Muscle of leg (tissue), 11 donors: ENCODE data around the gene MIOX. TPM values are rescaled to one million over a fixed set of nuclear protein-coding genes. Genes with fewer than 3 reads are reported as not detected.
A peak's percentile ranks its signal among the peaks of the same experiment; 100 is the strongest.

Experiments
- DNase-seq: peaks from one replicate; pipeline ENCODE4 v3.0.0; 2013
- H3K27ac ChIP-seq: one replicate; pipeline ENCODE4 v1.5.1; 2013; ENCODE audit warnings: mild to moderate bottlenecking, low read length, control low read depth
- H3K27me3 ChIP-seq: one replicate; pipeline ENCODE4 v1.6.1; 2013; ENCODE audit warnings: low read length; ENCODE audit not compliant: control insufficient read depth, insufficient read depth
- H3K36me3 ChIP-seq: one replicate; pipeline ENCODE4 v1.6.1; 2013; ENCODE audit warnings: low read length; ENCODE audit not compliant: control insufficient read depth, insufficient read depth
- H3K4me1 ChIP-seq: one replicate; pipeline ENCODE4 v1.6.1; 2013; ENCODE audit warnings: low read length; ENCODE audit not compliant: control insufficient read depth, insufficient read depth
- H3K4me3 ChIP-seq: one replicate; pipeline ENCODE4 v1.5.1; 2013; ENCODE audit warnings: low read length, control low read depth
- H3K9me3 ChIP-seq: replicated peaks from 2 replicates; pipeline ENCODE4 v1.6.1; 2013; ENCODE audit warnings: low read depth, low read length; ENCODE audit not compliant: control insufficient read depth
- WGBS: methylation state at CpG from one replicate; pipeline ENCODE4 v1.1.5; 2013; ENCODE audit warnings: missing lambda C conversion rate; ENCODE audit not compliant: insufficient coverage; 5-methylcytosine and 5-hydroxymethylcytosine counted together
- polyA plus RNA-seq, 8 donors: library from polyadenylated mRNA; unstranded; fragments of 120-200 nt; gene quantifications; one replicate each; pipeline versions ENCODE4 v1.2.1 to v1.2.3, GENCODE V29; 2013; ENCODE audit warnings: inconsistent platforms in 1 of 8, low replicate concordance in 1 of 8; ENCODE audit not compliant: insufficient read length in 8 of 8, insufficient read depth in 1 of 8
- total RNA-seq: library from RNA; stranded (reverse); fragments of 120-200 nt; gene quantifications from one replicate; pipeline ENCODE4 v1.2.4, GENCODE V29; 2013

The MIOX gene
- total and polyA plus RNA-seq, 9 donors, result 0.08 to 0.12 (median 0.10) TPM; not detected in 5

- no peaks in the 10 kb centered on the region for H3K27me3 ChIP-seq
- H3K9me3 ChIP-seq, result no peaks in the 10 kb centered on the region
- H3K36me3 ChIP-seq, result peaks cover 71% of the 10 kb centered on the region
- no peak for DNase-seq
- no peak overlapping the region for H3K4me3 ChIP-seq
- peaks cover 24% of the 10 kb centered on the region for H3K4me1 ChIP-seq
- 90% methylated on average over 23 of the region's 30 CpGs for WGBS
- H3K27ac ChIP-seq, result no peak overlapping the region
Observed at GRCh38 chr22:50465066-50465930, 21.4 kb upstream of the MIOX start.

GRCh38 chr22:50467341-50467740 is 19.3 kb upstream of the MIOX start:
- no peak overlapping the region for H3K4me3 ChIP-seq
- no peak overlapping the region for H3K27ac ChIP-seq
- DNase-seq, result no peak
- H3K36me3 ChIP-seq, result peaks cover 61% of the 10 kb centered on the region
- peaks cover 42% of the 10 kb centered on the region for H3K4me1 ChIP-seq
- no peaks in the 10 kb centered on the region for H3K9me3 ChIP-seq
- H3K27me3 ChIP-seq, result no peaks in the 10 kb centered on the region
- 94% methylated on average over 16 of the region's 24 CpGs for WGBS

- Histone ChIP-seq H3K36me3 (peaks cover 56% of the 10 kb centered on the region), H3K9me3 (no peaks in the 10 kb centered on the region), H3K27me3 (no peaks in the 10 kb centered on the region), H3K27ac (no peak overlapping the region), H3K4me3 (no peak overlapping the region), H3K4me1 (peaks cover 46% of the 10 kb centered on the region)
- DNase-seq, result no peak
- 87% methylated on average over 13 of the region's 22 CpGs for WGBS
Observed at GRCh38 chr22:50467773-50468440, 18.8 kb upstream of the MIOX start.

GRCh38 chr22:50468626-50469025 is 18.0 kb upstream of the MIOX start:
- no peak overlapping the region for H3K27ac ChIP-seq
- 78% methylated on average over 5 of the region's 8 CpGs for WGBS
- peaks cover 48% of the 10 kb centered on the region for H3K36me3 ChIP-seq
- no peaks in the 10 kb centered on the region for H3K9me3 ChIP-seq
- H3K4me1 ChIP-seq, result peaks cover 54% of the 10 kb centered on the region
- DNase-seq, result no peak
- no peaks in the 10 kb centered on the region for H3K27me3 ChIP-seq
- H3K4me3 ChIP-seq, result no peak overlapping the region

GRCh38 chr22:50469377-50470305 is 17.0 kb upstream of the MIOX start:
- H3K4me3 ChIP-seq, result no peak overlapping the region
- peaks cover 58% of the 10 kb centered on the region for H3K4me1 ChIP-seq
- H3K27me3 ChIP-seq, result no peaks in the 10 kb centered on the region
- WGBS, result 50% methylated on average over 9 of the region's 25 CpGs
- H3K9me3 ChIP-seq, result no peaks in the 10 kb centered on the region
- no peak for DNase-seq
- H3K36me3 ChIP-seq, result peaks cover 38% of the 10 kb centered on the region
- peak overlapping the region; percentile 47 for H3K27ac ChIP-seq

- WGBS, result 49% methylated on average over 6 of the region's 6 CpGs
- no peak for DNase-seq
- H3K4me3 ChIP-seq, result no peak overlapping the region
- peak overlapping the region; percentile 47 for H3K27ac ChIP-seq
- H3K36me3 ChIP-seq, result peaks cover 30% of the 10 kb centered on the region
- peaks cover 61% of the 10 kb centered on the region for H3K4me1 ChIP-seq
- no peaks in the 10 kb centered on the region for H3K9me3 ChIP-seq
- H3K27me3 ChIP-seq, result no peaks in the 10 kb centered on the region
Observed at GRCh38 chr22:50470491-50470890, 16.2 kb upstream of the MIOX start.

GRCh38 chr22:50471197-50471847 is 15.3 kb upstream of the MIOX start:
- no peak overlapping the region for H3K27ac ChIP-seq
- no peaks in the 10 kb centered on the region for H3K9me3 ChIP-seq
- WGBS, result 52% methylated on average over 9 of the region's 21 CpGs
- H3K27me3 ChIP-seq, result no peaks in the 10 kb centered on the region
- H3K4me1 ChIP-seq, result peaks cover 63% of the 10 kb centered on the region
- H3K4me3 ChIP-seq, result no peak overlapping the region
- H3K36me3 ChIP-seq, result peaks cover 22% of the 10 kb centered on the region
- no peak for DNase-seq

- Histone ChIP-seq H3K27ac (no peak overlapping the region), H3K9me3 (no peaks in the 10 kb centered on the region), H3K36me3 (peaks cover 15% of the 10 kb centered on the region), H3K4me1 (peaks cover 63% of the 10 kb centered on the region), H3K27me3 (no peaks in the 10 kb centered on the region), H3K4me3 (no peak overlapping the region)
- DNase-seq, result no peak
- WGBS, result 86% methylated on average over 5 of the region's 5 CpGs
Observed at GRCh38 chr22:50471962-50472361, 14.7 kb upstream of the MIOX start.

GRCh38 chr22:50473088-50473487 is 13.6 kb upstream of the MIOX start:
- DNase-seq, result no peak
- 85% methylated on average over 5 of the region's 6 CpGs for WGBS
- peaks cover 10% of the 10 kb centered on the region for H3K36me3 ChIP-seq
- H3K9me3 ChIP-seq, result no peaks in the 10 kb centered on the region
- H3K27ac ChIP-seq, result no peak overlapping the region
- peaks cover 60% of the 10 kb centered on the region for H3K4me1 ChIP-seq
- no peak overlapping the region for H3K4me3 ChIP-seq
- peaks cover 3% of the 10 kb centered on the region for H3K27me3 ChIP-seq
